Neural progenitor cell (in vitro differentiated cells): ENCODE results near the gene TXNDC11. TPM values are rescaled to one million over a fixed set of nuclear protein-coding genes. Genes with fewer than 3 reads are reported as not detected.

ENCODE experiments used
- DNase-seq: peaks from one replicate; pipeline ENCODE4 v3.0.0-alpha.2; 2016; ENCODE audit warnings: low spot score
- H2AFZ ChIP-seq: fragments of 200-600 bp; sonication (generic); replicated peaks from 2 replicates; pipeline ENCODE4 v1.6.1; 2016; ENCODE audit warnings: antibody characterized with exemption
- H3F3A ChIP-seq: fragments of 200-600 bp; sonication (generic); 2 replicates; pipeline ENCODE4 v1.6.1; 2016; ENCODE audit warnings: antibody characterized with exemption, low read depth
- H3K27ac ChIP-seq: fragments of 200-600 bp; sonication (generic); 2 replicates; pipeline ENCODE4 v1.5.1; 2016; ENCODE audit warnings: mild to moderate bottlenecking
- H3K27me3 ChIP-seq: fragments of 200-600 bp; sonication (generic); 2 replicates; pipeline ENCODE4 v1.6.1; 2016; ENCODE audit warnings: mild to moderate bottlenecking, moderate library complexity
- H3K36me3 ChIP-seq: fragments of 200-600 bp; sonication (generic); 2 replicates; pipeline ENCODE4 v1.5.1; 2016
- H3K4me1 ChIP-seq: fragments of 200-600 bp; sonication (generic); 2 replicates; pipeline ENCODE4 v1.6.1; 2016; ENCODE audit warnings: mixed run types
- H3K4me2 ChIP-seq: fragments of 200-600 bp; sonication (generic); 2 replicates; pipeline ENCODE4 v1.6.1; 2016
- H3K4me3 ChIP-seq: fragments of 200-600 bp; sonication (generic); 2 replicates; pipeline ENCODE4 v1.5.1; 2016
- H3K79me2 ChIP-seq: fragments of 200-600 bp; sonication (generic); 2 replicates; pipeline ENCODE4 v1.6.1; 2016; ENCODE audit warnings: low read depth
- H3K9ac ChIP-seq: fragments of 200-600 bp; sonication (generic); 2 replicates; pipeline ENCODE4 v1.6.1; 2016
- H3K9me3 ChIP-seq: fragments of 200-600 bp; sonication (generic); 2 replicates; pipeline ENCODE4 v1.5.1; 2016; ENCODE audit warnings: low read depth
- H4K20me1 ChIP-seq: fragments of 200-600 bp; sonication (generic); 2 replicates; pipeline ENCODE4 v1.6.1; 2016; ENCODE audit warnings: low read depth
- H3K27ac Mint-ChIP-seq: 3 replicates; pipeline ENCODE4 v1.8.0; 2021; ENCODE audit warnings: mixed read lengths
- H3K27me3 Mint-ChIP-seq: 2 replicates; pipeline ENCODE4 v1.8.0; 2022; ENCODE audit warnings: low read depth, mild to moderate bottlenecking, inconsistent platforms, moderate library complexity, mixed read lengths; ENCODE audit not compliant: insufficient read depth
- H3K36me3 Mint-ChIP-seq: 3 replicates; pipeline ENCODE4 v1.8.0; 2021; ENCODE audit warnings: mixed read lengths
- H3K4me1 Mint-ChIP-seq: 3 replicates; pipeline ENCODE4 v1.8.0; 2021; ENCODE audit warnings: mixed read lengths
- H3K4me3 Mint-ChIP-seq: 3 replicates; pipeline ENCODE4 v1.8.0; 2021; ENCODE audit warnings: mild to moderate bottlenecking, moderate library complexity, mixed read lengths
- H3K9me3 Mint-ChIP-seq: 3 replicates; pipeline ENCODE4 v1.8.0; 2020; ENCODE audit warnings: mixed read lengths
- CTCF ChIP-seq: fragments of 200-600 bp; sonication (generic); IDR thresholded peaks from 2 replicates; pipeline ENCODE4 v1.5.1; 2017; ENCODE audit warnings: antibody characterized with exemption, mild to moderate bottlenecking
- EZH2 ChIP-seq: fragments of 200-600 bp; sonication (generic); IDR thresholded peaks from 2 replicates; pipeline ENCODE4 v1.6.1; 2017; ENCODE audit warnings: antibody characterized with exemption, mild to moderate bottlenecking, moderate library complexity
- EZH2phosphoT487 ChIP-seq: fragments of 200-600 bp; sonication (generic); IDR thresholded peaks from 2 replicates; pipeline ENCODE4 v1.6.1; 2017; ENCODE audit warnings: antibody characterized with exemption
- total RNA-seq: library from RNA; depleted of rRNA; stranded (reverse); fragments of >200 nt; gene quantifications from 2 replicates; pipeline ENCODE4 v1.2.3, GENCODE V29; 2015; ENCODE audit warnings: low replicate concordance

TXNDC11 gene
- total RNA-seq, 1 donor from 2014 or later: 7.4 TPM

- H3K27me3 Mint-ChIP-seq: peaks cover 2% of the 10 kb centered on the region
- Histone ChIP-seq H3K27me3 (peaks cover 6% of the 10 kb centered on the region), H3K27ac (no peak overlapping the region), H3F3A (peaks cover 20% of the 10 kb centered on the region), H3K9me3 (no peaks in the 10 kb centered on the region), H3K4me1 (peaks cover 19% of the 10 kb centered on the region), H3K9ac (no peak overlapping the region), H4K20me1 (no peaks in the 10 kb centered on the region), H3K36me3 (no peaks in the 10 kb centered on the region), H3K4me3 (no peak overlapping the region), H2AFZ (no peak overlapping the region), H3K4me2 (no peak overlapping the region), H3K79me2 (no peaks in the 10 kb centered on the region)
- no peak for DNase-seq
- peaks cover 10% of the 10 kb centered on the region for H3K4me1 Mint-ChIP-seq
- H3K36me3 Mint-ChIP-seq: no peaks in the 10 kb centered on the region
- no peak overlapping the region for H3K27ac Mint-ChIP-seq
- no peak for TF ChIP-seq CTCF
- no peak for TF ChIP-seq EZH2
- TF ChIP-seq EZH2phosphoT487: no peak
- no peaks in the 10 kb centered on the region for H3K9me3 Mint-ChIP-seq
- H3K4me3 Mint-ChIP-seq: no peak overlapping the region
Measured at GRCh38 chr16:11634312-11634711, 108.3 kb downstream of the TXNDC11 start.

GRCh38 chr16:11633113-11633512, 109.5 kb downstream of the TXNDC11 start:
- H3K27me3 Mint-ChIP-seq: peaks cover 2% of the 10 kb centered on the region
- peaks cover 20% of the 10 kb centered on the region for H3F3A ChIP-seq

GRCh38 chr16:11632455-11632939, 110.2 kb downstream of the TXNDC11 start:
- H4K20me1 ChIP-seq: no peaks in the 10 kb centered on the region
- H3K79me2 ChIP-seq: no peaks in the 10 kb centered on the region
- DNase-seq: peak; percentile 61
- peaks cover 6% of the 10 kb centered on the region for H3K27me3 ChIP-seq
- peak overlapping the region; percentile 48 for H3K4me2 ChIP-seq
- H3K4me1 ChIP-seq: peaks cover 19% of the 10 kb centered on the region
- peak overlapping the region; percentile 85 for H2AFZ ChIP-seq
- Mint-ChIP-seq H3K27ac (peak overlapping the region; percentile 76), H3K36me3 (no peaks in the 10 kb centered on the region), H3K4me3 (no peak overlapping the region), H3K9me3 (no peaks in the 10 kb centered on the region), H3K27me3 (peaks cover 2% of the 10 kb centered on the region), H3K4me1 (peaks cover 13% of the 10 kb centered on the region)
- no peak for TF ChIP-seq EZH2phosphoT487
- no peak for TF ChIP-seq CTCF
- TF ChIP-seq EZH2: no peak
- no peaks in the 10 kb centered on the region for H3K9me3 ChIP-seq
- no peak overlapping the region for H3K27ac ChIP-seq
- peaks cover 19% of the 10 kb centered on the region for H3F3A ChIP-seq
- no peaks in the 10 kb centered on the region for H3K36me3 ChIP-seq
- no peak overlapping the region for H3K9ac ChIP-seq
- H3K4me3 ChIP-seq: no peak overlapping the region

More at GRCh38 chr16:11633113-11633512, 109.5 kb downstream of the TXNDC11 start:
- H3K4me1 Mint-ChIP-seq: peaks cover 13% of the 10 kb centered on the region
- H3K9ac ChIP-seq: no peak overlapping the region
- peaks cover 6% of the 10 kb centered on the region for H3K27me3 ChIP-seq
- no peak for TF ChIP-seq CTCF
- no peak for TF ChIP-seq EZH2
- TF ChIP-seq EZH2phosphoT487: no peak
- H3K4me2 ChIP-seq: peak overlapping the region; percentile 48
- H3K27ac ChIP-seq: no peak overlapping the region
- peak overlapping the region; percentile 36 for H3K27ac Mint-ChIP-seq
- H3K9me3 ChIP-seq: no peaks in the 10 kb centered on the region
- H3K4me3 ChIP-seq: no peak overlapping the region
- peak overlapping the region; percentile 85 for H2AFZ ChIP-seq
- H3K4me3 Mint-ChIP-seq: no peak overlapping the region
- H3K79me2 ChIP-seq: no peaks in the 10 kb centered on the region
- DNase-seq: no peak
- no peaks in the 10 kb centered on the region for H4K20me1 ChIP-seq
- no peaks in the 10 kb centered on the region for H3K36me3 ChIP-seq
- H3K9me3 Mint-ChIP-seq: no peaks in the 10 kb centered on the region
- peaks cover 19% of the 10 kb centered on the region for H3K4me1 ChIP-seq
- no peaks in the 10 kb centered on the region for H3K36me3 Mint-ChIP-seq
